ENCODE measurements around the gene C1QB.

- TF ChIP-seq CTCF (IDR thresholded peaks at IDR 0.05; ENCODE audit: insufficient read depth, low read length) (no peak), POLR2AphosphoS5 (IDR thresholded peaks at IDR 0.05; ENCODE audit: low read depth) (no peak), GABPA (IDR thresholded peaks at IDR 0.05; ENCODE audit: low read depth) (no peak), REST (IDR thresholded peaks at IDR 0.05; ENCODE audit: insufficient replicate concordance, low read depth) (no peak)
Observed at GRCh38 chr1:22708777-22709176, 55.7 kb downstream of the C1QB start.

Data from HL-60 (cell line).